Activated naive CD4-positive, alpha-beta T cell treated with anti-CD3 and anti-CD28 coated beads, Interleukin-2, amount 10 ng/mL, durations not matched to agents 7 days and 5 days (primary cell): ENCODE results near the gene STAT4.

Experiments
- CTCF ChIA-PET: fragments of 350-600 bp; sonication (Branson Sonifier 250); formaldehyde crosslinking; loops from one replicate; lab custom pipeline; 2021; ENCODE audit warnings: antibody characterized with exemption; lab: Charles Lee
- DNase-seq: peaks from one replicate; pipeline ENCODE4 v3.0.0-alpha.2; 2020
- H3K27ac Mint-ChIP-seq: one replicate; pipeline ENCODE4 v1.8.0; 2021; ENCODE audit warnings: mild to moderate bottlenecking, moderate library complexity, mixed read lengths
- H3K27me3 Mint-ChIP-seq: one replicate; pipeline ENCODE4 v1.8.0; 2021; ENCODE audit warnings: mild to moderate bottlenecking, mixed read lengths
- H3K36me3 Mint-ChIP-seq: one replicate; pipeline ENCODE4 v1.8.0; 2021; ENCODE audit warnings: mixed read lengths
- H3K4me1 Mint-ChIP-seq: one replicate; pipeline ENCODE4 v1.8.0; 2021; ENCODE audit warnings: mixed read lengths
- H3K4me3 Mint-ChIP-seq: one replicate; pipeline ENCODE4 v1.8.0; 2021; ENCODE audit warnings: mild to moderate bottlenecking, moderate library complexity, mixed read lengths
- H3K9me3 Mint-ChIP-seq: one replicate; pipeline ENCODE4 v1.8.0; 2021; ENCODE audit warnings: mixed read lengths

The STAT4 gene

GRCh38 chr2:191180713-191181112, 29.9 kb upstream of the STAT4 start:
- H3K4me3 Mint-ChIP-seq, result no peak overlapping the region
- H3K27ac Mint-ChIP-seq, result no peak overlapping the region
- H3K27me3 Mint-ChIP-seq, result peaks cover 3% of the 10 kb centered on the region
- no peaks in the 10 kb centered on the region for H3K9me3 Mint-ChIP-seq
- no peaks in the 10 kb centered on the region for H3K36me3 Mint-ChIP-seq
- DNase-seq, result no peak
- peaks cover 9% of the 10 kb centered on the region for H3K4me1 Mint-ChIP-seq
- CTCF ChIA-PET, result interaction anchor here (1.1 kb wide), 1 partner anchor 10 kb away, joined by 5 read pairs; no protein-coding TSS in a partner anchor

DNA sequence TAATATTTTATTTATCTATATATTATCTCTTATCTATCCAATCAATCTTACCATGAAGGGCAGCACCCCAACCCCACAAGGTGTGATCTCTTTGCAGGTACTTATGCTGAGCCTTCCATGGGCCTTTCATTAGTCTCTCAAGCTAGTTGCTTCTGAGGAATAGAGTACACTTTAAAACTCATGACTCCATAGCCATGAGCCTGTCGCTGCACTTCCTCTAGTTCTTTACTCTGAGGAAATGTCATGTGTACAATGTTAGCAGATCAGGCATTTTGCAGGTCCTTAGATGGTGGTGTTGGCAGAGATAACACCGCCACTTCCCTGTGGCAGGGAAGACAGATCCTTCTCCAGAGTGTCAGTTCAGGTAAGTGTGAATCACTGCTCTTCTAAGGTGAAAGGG, 29.5 kb upstream of the STAT4 start:
- H3K27ac Mint-ChIP-seq, result no peak overlapping the region
- H3K4me1 Mint-ChIP-seq, result peaks cover 10% of the 10 kb centered on the region
- no peak overlapping the region for H3K4me3 Mint-ChIP-seq
- CTCF ChIA-PET, result interaction anchor here (1.1 kb wide), 1 partner anchor 10 kb away, joined by 5 read pairs; no protein-coding TSS in a partner anchor
- peaks cover 6% of the 10 kb centered on the region for H3K27me3 Mint-ChIP-seq
- no peak for DNase-seq
- no peaks in the 10 kb centered on the region for H3K9me3 Mint-ChIP-seq
- H3K36me3 Mint-ChIP-seq, result no peaks in the 10 kb centered on the region

DNA sequence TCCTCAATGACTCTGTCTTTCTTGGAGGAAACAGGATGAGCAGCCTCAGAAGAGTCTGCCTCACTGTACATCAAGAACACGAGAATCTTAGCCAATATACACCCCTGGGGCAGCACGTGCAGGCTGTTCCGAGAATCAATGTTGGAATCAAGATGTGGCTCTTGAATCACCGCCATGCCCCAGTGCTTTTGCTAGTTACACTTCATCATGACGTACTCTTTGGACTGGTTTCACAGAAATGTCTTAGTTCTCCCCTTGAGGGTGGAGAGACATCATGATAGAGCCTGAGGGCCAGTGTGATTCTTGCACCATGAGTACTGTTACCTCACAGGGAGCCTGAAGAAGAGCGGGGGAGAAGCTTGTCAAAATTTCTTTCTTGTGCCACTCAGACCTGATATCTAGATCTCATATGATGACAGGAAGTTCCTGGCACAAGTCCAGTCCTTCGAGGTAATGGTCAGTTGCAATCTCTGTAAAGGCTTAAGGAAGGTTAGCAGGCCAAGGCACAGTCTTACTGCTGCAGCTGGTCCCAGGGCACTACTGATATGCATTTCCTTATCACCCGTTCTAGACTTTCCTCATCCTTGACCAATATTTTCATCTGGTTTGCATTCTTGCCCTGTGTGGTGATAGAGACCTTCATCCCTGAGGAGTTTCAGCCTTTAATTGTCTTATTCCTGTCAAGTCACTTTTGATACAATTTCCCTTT, 28.2 kb upstream of the STAT4 start:
- CTCF ChIA-PET, result interaction anchor here (1.2 kb wide), 1 partner anchor 67 kb away, joined by 3 read pairs; no protein-coding TSS in a partner anchor
- Mint-ChIP-seq H3K27me3 (peaks cover 6% of the 10 kb centered on the region), H3K4me3 (no peak overlapping the region), H3K4me1 (peaks cover 11% of the 10 kb centered on the region), H3K9me3 (no peaks in the 10 kb centered on the region), H3K27ac (no peak overlapping the region), H3K36me3 (no peaks in the 10 kb centered on the region)
- DNase-seq, result no peak

- Mint-ChIP-seq H3K27me3 (peaks cover 5% of the 10 kb centered on the region), H3K4me1 (peaks cover 18% of the 10 kb centered on the region), H3K9me3 (no peaks in the 10 kb centered on the region), H3K4me3 (no peak overlapping the region), H3K27ac (no peak overlapping the region), H3K36me3 (no peaks in the 10 kb centered on the region)
- DNase-seq, result no peak
- CTCF ChIA-PET, result interaction anchor here (1.2 kb wide), 1 partner anchor 68 kb away, joined by 3 read pairs; no protein-coding TSS in a partner anchor
These were observed 27.2 kb upstream of the STAT4 start for GRCh38 chr2:191177751-191178736.

DNA sequence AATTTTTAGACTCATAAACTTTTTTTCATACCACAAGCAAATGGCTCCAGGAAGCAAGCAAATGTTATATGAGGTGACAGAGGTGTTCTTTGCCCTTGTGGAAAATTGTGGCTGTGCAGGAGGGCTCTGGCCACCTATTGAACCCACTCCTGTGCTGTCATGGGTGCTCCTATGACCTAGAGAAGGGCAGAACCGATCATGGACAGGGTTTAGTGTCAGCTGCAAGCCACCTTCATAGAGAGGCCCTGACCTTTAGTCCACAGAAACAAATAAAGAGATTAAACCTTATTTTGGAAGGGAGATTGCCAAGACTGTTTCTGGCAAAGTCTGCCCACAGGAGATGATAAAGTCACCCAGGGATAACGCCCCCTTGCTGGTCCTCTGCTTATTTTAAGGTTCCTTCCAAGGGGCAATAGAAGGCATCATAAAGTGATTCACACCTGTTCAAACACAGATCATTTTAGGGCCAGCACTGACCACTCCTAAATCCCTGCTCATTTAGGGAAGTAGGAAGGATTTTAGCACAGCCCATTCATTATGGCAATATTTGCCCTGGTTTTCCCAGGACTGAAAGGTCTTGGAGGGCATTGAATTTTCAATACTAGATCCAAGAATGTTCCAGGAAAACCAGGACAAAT, 26.1 kb upstream of the STAT4 start:
- Mint-ChIP-seq H3K4me3 (no peak overlapping the region), H3K4me1 (peaks cover 23% of the 10 kb centered on the region), H3K27ac (no peak overlapping the region), H3K36me3 (no peaks in the 10 kb centered on the region), H3K9me3 (no peaks in the 10 kb centered on the region), H3K27me3 (peaks cover 3% of the 10 kb centered on the region)
- no peak for DNase-seq
- CTCF ChIA-PET, result interaction anchor here (1.0 to 3.4 kb wide), 3 partner anchors 21 to 70 kb away, joined by 3 to 11 read pairs (median 5); no protein-coding TSS in a partner anchor

DNA sequence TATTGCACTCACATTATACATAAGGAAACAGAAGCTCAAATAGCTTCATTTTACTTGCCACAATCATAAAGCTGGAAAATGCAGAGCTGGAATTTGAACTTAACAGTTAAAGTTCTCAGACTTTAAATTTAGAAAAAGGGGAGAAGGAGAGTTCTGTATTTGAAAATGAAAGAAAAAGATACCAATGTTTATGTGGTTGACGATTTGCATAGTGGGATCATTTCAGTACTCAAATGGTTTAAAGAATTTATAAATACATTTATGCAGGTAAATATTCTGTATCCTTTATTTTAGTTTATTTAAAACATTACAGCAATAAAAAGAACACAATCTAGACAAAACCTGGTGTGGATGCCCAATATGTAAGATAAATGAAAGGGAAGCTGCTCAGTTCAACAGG, 25.5 kb upstream of the STAT4 start:
- no peaks in the 10 kb centered on the region for H3K36me3 Mint-ChIP-seq
- no peak for DNase-seq
- peaks cover 3% of the 10 kb centered on the region for H3K27me3 Mint-ChIP-seq
- no peak overlapping the region for H3K4me3 Mint-ChIP-seq
- H3K27ac Mint-ChIP-seq, result no peak overlapping the region
- H3K9me3 Mint-ChIP-seq, result no peaks in the 10 kb centered on the region
- CTCF ChIA-PET, result interaction anchor here (1.0 to 3.4 kb wide), 4 partner anchors 11 to 71 kb away, joined by 3 to 13 read pairs (median 8); no protein-coding TSS in a partner anchor
- H3K4me1 Mint-ChIP-seq, result peaks cover 25% of the 10 kb centered on the region

- Mint-ChIP-seq H3K36me3 (no peaks in the 10 kb centered on the region), H3K4me3 (no peak overlapping the region), H3K27me3 (peaks cover 3% of the 10 kb centered on the region), H3K9me3 (no peaks in the 10 kb centered on the region), H3K4me1 (peaks cover 33% of the 10 kb centered on the region), H3K27ac (no peak overlapping the region)
- CTCF ChIA-PET, result interaction anchor here (1.2 to 3.4 kb wide), 4 partner anchors 9 to 122 kb away, joined by 3 to 13 read pairs (median 7); no protein-coding TSS in a partner anchor
- DNase-seq, result no peak
These were observed 23.6 kb upstream of the STAT4 start for GRCh38 chr2:191174442-191174841.

DNA sequence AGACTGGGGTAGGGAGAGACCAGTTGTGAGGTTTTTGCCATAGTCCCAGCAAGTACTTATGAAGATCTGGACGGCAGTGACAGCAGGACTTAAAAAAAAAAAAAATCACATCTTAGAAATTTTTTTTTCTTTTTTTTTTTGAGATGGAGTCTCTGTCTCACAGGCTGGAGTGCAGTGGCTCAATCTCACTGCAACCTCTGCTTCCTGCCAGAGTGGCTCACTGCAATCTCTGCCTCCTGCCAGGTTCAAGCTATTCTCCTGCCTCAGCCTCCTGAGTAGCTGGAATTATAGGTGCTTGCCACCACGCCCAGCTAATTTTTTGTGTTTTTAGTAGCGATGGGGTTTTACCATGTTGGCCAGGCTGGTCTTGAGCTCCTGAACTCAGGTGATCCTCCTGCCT, 22.4 kb upstream of the STAT4 start:
- peaks cover 33% of the 10 kb centered on the region for H3K4me1 Mint-ChIP-seq

DNA sequence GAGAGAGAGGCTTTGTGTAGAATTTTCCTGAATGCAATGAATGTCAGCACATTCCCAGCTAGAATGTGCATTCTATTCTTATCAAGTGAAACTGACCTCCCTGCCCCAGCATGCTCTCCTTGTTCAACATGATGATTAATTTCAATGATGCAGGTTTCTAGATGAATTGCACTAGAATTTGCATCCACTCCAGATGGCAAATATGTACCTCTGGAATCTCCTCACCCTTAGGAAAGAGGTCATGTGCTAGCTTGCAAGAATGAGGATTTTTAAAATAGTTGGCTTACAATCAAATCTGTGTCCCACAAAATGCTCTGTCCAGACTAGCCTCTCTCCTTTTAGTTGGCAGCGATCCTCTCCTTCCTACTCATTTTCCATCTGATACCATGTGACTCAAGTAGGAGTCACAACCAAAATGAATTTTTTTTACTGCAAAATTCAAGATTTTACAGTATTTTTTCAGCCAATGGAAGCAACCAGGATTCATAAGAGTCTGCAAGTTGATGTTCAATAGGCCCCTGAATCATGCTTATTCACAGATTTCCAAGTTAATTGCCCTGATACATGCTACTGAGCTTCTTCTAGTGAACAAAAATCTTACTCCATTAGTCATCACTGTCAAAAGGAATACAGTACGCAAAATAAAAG, 21.0 kb upstream of the STAT4 start:
- H3K9me3 Mint-ChIP-seq, result no peaks in the 10 kb centered on the region
- peaks cover 33% of the 10 kb centered on the region for H3K4me1 Mint-ChIP-seq
- H3K4me3 Mint-ChIP-seq, result no peak overlapping the region
- peaks cover 3% of the 10 kb centered on the region for H3K27me3 Mint-ChIP-seq
- CTCF ChIA-PET, result interaction anchor here (0.8 to 1.7 kb wide), 5 partner anchors 11 to 45 kb away, joined by 3 to 4 read pairs (median 3); no protein-coding TSS in a partner anchor
- no peak overlapping the region for H3K27ac Mint-ChIP-seq
- DNase-seq, result no peak
- H3K36me3 Mint-ChIP-seq, result no peaks in the 10 kb centered on the region

More for the DNA sequence above, 22.4 kb upstream of the STAT4 start:
- Mint-ChIP-seq H3K27me3 (peaks cover 3% of the 10 kb centered on the region), H3K27ac (no peak overlapping the region), H3K4me3 (no peak overlapping the region), H3K36me3 (no peaks in the 10 kb centered on the region), H3K9me3 (no peaks in the 10 kb centered on the region)
- no peak for DNase-seq
- CTCF ChIA-PET, result interaction anchor here (0.9 to 3.4 kb wide), 7 partner anchors 8 to 121 kb away, joined by 3 to 13 read pairs (median 3); no protein-coding TSS in a partner anchor

DNA sequence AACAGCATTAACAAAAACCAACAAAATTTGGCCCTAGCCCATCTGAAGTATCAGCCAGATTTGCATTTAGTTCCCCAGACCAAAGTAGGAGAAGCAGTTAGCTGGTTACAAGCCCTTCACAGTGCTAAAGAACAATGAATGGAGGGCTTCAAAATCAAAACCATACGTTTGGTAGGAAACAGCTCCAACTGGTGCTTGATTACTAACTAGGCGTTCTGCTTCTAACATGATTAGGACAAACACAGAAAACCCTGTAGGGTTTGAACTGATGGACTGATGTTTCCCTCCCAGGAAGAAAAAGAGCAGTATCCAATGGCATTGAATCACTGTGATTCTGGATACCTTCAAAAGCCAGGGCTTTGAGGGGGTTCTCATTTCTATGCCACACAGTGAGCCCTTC, 20.5 kb upstream of the STAT4 start:
- no peak for DNase-seq
- Mint-ChIP-seq H3K4me3 (no peak overlapping the region), H3K27me3 (peaks cover 3% of the 10 kb centered on the region), H3K9me3 (no peaks in the 10 kb centered on the region), H3K27ac (no peak overlapping the region), H3K4me1 (peaks cover 29% of the 10 kb centered on the region), H3K36me3 (no peaks in the 10 kb centered on the region)
- CTCF ChIA-PET, result interaction anchor here (0.7 to 1.7 kb wide), 6 partner anchors 9 to 47 kb away, joined by 3 to 5 read pairs (median 4); no protein-coding TSS in a partner anchor

DNA sequence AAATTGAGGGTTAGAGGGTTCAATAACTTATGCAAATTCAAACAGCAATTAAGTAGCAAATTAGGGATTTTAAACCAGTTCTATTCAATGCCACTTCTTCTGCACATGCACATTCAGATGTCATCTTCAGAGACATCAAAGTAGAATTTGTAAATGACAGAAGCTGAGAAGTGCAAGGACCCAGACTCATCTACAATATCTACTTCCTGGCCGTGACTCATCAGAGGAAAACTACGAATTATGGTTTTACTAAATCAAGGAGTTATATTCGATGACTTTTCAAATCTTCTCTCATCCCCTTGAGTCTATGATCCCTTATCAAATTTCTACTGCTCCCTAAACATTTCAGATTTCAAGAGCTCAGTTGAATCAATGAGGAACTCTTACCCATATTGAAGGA, 20.0 kb upstream of the STAT4 start:
- Mint-ChIP-seq H3K27ac (no peak overlapping the region), H3K9me3 (no peaks in the 10 kb centered on the region), H3K36me3 (no peaks in the 10 kb centered on the region), H3K27me3 (peaks cover 3% of the 10 kb centered on the region), H3K4me3 (no peak overlapping the region), H3K4me1 (peaks cover 25% of the 10 kb centered on the region)
- CTCF ChIA-PET, result interaction anchor here (0.7 to 23.2 kb wide), 6 partner anchors 10 to 115 kb away, joined by 3 to 689 read pairs (median 4); no protein-coding TSS in a partner anchor
- DNase-seq, result no peak

DNA sequence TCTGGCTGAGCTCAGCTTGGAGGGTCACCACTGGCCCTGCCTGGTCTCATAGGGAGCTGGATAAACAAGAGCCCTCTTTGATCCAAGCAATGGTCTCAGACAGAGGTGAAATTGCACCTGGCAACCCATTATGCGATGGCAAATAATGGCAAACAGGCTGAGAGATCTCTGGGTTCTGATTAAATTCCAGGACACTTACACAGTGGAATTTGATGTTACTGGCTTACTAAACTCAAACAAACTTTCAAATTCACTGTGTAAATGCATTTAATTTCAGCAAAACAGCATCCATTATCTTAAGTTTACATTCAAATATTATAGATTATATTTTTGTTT, 19.5 kb upstream of the STAT4 start:
- Mint-ChIP-seq H3K36me3 (no peaks in the 10 kb centered on the region), H3K9me3 (no peaks in the 10 kb centered on the region), H3K27ac (no peak overlapping the region), H3K4me1 (peaks cover 25% of the 10 kb centered on the region), H3K27me3 (no peaks in the 10 kb centered on the region), H3K4me3 (no peak overlapping the region)
- CTCF ChIA-PET, result interaction anchor here (0.8 to 23.2 kb wide), 5 partner anchors 10 to 384 kb away, joined by 3 to 689 read pairs (median 4); no protein-coding TSS in a partner anchor
- DNase-seq, result no peak
